GM21360 (cell line): ENCODE results near the gene CLN5.
A peak's percentile ranks its signal among the peaks of the same experiment; 100 is the strongest.

Experiments
- ATAC-seq: cut with Tn5 transposase; IDR thresholded peaks from one replicate; pipeline ENCODE4 v1.9.1; 2021; ENCODE audit warnings: mild to moderate bottlenecking, moderate library complexity; ENCODE audit not compliant: unreplicated experiment

Gene CLN5

DNA sequence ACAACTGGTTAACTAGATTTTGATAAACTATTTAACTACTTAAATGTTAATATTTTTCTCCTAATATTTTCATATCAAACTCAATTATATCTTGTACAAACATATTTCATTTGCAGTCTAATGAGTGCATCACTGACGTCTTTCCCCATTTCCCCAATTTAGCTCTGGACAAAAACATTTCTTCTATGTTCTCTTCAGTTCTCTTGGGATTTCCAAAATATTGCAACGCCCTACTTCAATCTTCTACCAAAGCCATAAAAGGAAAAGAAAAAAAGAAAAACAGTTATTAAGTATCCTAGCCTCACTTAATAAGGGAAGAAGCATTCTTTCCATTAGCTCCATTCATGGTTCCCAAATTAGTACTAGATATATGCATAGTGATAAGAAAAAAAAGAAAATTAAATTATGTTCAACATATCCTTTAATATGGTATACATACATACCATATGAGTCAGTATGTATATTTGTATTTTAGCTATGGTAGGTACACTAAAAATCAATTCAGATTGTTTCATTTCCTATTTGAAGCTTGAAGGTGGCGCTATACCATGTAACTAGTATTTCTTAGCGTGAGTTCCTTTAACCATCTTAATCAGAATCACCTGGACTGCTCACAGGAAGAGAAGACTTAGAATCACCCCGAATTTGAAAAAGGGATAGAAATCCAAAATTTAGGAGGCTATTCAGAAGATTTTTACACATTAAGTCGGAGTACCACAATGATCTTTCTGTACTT is 25.2 kb downstream of the CLN5 start:
- ATAC-seq: no peak

DNA sequence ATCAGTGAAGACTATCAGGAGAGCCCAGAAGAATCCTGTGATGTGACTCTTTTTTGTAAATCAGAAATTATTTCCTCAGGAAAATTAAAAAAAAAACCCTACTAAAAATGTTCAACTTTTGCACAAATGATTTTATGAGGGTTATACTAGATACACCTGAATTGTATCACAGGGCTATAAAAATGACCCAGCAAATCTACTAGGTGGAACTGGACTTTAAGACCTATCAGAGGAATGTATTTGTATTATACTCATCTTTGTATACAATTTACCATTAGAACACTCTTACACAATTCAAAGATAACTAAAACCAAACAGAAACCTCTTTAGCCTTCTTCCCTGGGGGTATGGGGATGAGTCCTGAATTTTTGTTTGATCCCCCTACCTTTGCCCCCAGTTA is 27.9 kb downstream of the CLN5 start:
- no peak for ATAC-seq

DNA sequence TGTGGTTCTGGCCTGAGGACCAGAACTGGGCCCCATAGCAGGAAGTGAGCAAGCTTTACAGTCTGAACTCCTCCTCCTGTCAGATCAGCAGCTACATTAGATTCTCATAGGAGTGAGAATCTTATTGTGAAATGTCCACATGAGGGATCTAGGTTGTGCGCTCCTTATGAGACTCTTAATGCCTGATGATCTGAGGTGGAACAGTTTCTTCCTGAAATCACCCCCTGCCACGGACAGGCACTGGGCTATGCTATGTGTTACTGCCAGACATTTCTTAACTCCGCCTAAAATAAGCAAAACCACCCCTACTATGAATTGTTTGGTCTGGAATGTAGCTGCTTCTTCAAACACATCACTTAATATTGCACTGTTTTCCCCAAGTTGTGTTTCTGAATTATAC is 30.5 kb downstream of the CLN5 start:
- no peak for ATAC-seq

DNA sequence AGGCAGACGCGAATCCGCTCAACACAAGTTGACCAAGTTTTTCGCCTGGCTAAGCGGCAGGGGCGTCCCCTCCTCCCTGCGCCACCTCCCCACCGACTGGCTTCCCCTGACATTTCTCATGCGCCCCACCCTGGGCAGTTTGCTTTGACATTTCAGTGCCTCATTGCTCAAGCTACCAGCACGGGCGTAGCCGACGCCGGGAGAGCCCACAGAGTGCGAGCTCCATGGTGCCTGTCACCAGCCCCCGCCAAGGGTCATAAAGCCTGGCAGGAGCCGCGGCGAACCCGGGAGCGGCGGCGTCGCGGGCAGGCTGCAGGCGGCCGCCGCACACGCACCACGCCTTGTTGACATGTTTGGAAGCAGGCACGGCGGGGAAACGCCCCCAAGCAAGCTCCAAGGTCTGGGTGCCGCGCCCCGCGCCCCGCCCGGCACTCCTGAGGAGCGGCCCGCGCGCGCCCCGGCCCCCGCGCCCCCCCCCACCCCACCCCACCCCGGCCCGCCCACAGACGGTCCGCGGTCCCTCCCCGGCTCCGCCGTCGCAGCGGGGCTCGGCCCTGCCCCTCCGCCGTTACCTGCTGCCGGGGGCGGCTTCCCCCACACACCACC is 34.5 kb downstream of the CLN5 start:
- ATAC-seq: peak; percentile 59

DNA sequence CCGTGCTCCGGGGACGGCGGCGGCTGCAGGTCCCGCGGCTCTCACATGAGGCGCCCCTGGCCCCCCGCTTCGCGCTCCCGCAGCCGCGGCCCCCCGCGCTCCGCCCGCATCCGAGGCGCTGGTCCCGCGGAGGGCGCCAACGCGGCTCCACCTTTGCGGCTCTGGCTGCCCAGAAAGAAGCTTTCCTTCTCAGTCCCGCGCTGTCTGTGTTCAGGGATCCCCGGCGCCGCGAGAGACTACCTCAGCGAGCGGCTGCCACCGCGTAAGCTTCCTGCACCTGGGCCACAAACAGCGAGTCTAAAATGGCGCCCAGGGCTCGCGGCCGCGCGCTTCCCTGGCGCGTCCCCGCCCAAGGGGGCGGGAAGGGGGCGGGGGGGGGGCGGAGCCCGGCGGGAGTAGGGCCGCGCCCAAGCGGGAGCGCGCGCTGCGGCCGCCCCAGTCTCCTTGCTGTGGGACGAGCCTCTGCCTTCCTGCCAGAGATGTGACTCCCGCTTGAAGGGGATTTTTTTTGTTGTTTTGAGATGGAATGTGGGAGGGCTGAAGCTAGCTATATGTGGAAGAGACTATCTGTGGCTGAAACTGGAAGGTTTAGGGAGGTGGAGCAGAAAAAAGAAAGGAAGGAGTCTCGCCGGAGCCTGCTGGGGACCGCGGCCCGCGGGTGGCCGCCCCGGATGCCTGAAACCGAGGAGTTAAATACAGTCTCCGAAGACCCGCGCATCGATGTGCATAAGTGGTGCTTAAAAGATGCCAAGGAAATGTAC is 35.2 kb downstream of the CLN5 start, which contains the start of gene FBXL3:
FBXL3 (minus strand) TSS at position 299 of the 761 bp plus-strand sequence. CDS start 5,299 bp downstream, outside the sequence.
- ATAC-seq: peak; percentile 50

DNA sequence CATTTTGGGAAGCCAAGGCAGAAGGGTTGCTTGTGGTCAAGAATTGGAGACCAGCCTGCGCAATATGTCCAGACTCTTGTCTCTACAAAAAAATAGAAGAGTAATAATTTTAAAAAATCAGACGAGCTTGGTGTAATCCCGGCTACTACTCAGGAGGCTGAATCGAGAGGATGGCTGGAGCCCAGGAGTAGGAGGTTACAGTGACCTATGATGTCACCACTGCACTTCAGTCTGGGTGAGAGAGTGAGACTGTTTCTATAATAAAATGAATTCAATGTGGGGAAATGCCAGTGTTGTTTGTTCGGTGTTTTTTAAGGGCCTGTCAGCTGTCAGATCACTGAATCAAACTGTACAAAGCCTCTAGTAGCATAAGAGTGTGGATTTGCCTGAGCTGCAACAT is 36.3 kb downstream of the CLN5 start:
- no peak for ATAC-seq

DNA sequence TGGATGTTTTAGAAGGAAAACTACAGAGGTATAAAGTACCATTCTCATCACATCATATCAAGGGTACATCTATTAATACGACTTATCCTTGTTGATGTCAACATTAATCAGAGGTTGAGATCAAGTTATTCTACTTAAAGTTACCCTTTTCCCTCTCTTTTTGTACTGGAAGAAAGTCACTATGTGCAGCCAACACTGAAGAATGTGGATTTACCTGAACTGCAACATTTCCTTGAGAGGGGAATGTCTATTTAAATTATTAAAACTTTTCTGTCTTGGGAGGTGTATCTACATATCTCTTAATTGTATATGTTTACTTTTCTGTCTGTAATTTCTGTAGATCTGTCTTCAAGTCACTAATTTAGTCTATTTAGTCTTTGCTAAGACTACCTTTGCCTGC is 37.6 kb downstream of the CLN5 start:
- no peak for ATAC-seq

DNA sequence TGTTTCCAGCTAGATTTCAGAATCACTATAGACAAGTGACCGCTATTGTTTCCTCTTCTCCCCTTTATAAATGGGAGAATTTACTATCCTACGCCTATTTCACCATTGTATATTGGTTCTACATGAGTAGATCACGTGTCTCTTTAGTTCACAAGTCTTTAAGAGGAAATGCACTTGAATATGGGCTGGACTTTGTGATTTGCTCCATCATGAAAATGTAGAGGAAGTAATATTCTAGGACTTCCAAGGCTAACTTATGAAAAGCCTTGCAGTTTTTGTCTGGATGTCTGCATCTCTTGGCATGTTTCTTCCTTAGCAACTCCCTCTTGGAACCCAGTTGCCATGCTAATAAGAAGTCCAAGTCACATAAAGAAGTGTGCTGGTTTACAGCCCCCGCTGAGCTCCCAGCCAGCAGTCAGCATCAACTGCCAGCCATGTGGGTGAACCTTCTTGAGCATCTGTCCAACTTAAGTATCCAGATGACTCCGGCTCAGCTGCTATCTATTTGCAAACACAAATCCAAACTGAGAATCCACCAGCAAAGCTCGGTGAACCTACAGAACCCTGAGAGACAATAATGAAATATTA is 39.9 kb downstream of the CLN5 start:
- no peak for ATAC-seq

DNA sequence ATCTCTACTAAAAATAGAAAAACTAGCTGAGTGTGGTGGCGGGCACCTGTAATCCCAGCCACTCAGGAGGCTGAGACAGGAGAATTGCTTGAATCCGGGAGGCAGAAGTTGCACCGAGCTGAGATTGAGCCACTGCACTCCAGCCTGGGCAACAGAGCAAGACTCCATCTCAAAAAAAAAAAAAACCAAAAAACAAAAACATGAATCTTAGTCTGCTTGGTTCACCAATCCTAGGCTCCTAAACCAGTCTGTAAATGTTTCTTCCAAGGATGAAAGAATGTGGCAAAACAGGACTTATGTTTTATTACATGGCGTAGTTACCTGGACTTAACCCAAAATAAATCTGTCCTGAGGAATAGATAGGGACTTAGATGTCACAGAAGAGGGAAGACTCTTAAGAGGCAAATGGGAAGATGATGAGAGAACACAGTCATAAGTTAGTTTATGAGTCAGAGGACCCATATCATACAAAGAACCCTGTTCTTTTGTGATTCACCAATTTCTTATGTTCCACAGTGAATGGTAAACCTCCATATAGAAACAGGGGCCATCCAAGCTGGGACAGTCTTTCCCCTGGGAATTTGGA is 41.9 kb downstream of the CLN5 start:
- ATAC-seq: no peak

DNA sequence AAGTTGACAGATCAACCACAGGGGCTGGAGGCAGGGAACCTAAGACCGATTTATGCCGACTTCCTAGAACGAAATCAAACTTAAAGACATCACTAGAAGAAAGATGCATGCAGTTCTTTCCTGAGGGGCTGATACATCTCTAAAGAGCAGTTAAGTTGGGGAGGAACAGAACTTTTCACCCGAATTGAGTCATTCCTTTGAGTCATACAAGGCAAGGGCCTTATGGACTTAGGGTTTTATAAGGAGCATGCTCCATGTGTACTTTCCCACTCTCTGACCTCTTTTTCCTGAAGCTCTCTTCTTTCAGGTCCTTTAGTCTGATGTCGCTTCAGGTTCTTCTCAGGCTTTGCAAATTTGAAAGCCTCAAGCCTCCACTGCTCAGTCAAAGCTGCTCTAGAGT is 43.0 kb downstream of the CLN5 start:
- ATAC-seq: no peak

DNA sequence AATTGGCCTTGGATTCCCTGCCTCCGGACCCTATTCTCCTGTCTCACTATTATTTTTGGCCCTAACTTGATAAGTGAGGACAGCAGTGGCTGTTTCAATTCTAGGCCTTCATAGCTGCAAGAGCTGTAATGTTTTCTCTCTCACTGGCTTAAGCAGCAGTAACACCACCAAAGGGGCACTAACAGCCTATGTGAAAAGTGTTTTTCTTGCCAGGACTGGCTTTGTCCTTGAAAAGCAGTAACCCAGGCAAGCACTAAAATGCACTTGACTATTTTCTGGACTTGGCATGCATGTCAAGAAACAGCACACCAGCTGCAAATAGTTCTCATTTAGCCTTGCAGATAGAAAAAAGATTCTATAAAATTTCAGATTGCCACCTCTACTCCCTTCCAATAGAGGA is 44.4 kb downstream of the CLN5 start:
- no peak for ATAC-seq

DNA sequence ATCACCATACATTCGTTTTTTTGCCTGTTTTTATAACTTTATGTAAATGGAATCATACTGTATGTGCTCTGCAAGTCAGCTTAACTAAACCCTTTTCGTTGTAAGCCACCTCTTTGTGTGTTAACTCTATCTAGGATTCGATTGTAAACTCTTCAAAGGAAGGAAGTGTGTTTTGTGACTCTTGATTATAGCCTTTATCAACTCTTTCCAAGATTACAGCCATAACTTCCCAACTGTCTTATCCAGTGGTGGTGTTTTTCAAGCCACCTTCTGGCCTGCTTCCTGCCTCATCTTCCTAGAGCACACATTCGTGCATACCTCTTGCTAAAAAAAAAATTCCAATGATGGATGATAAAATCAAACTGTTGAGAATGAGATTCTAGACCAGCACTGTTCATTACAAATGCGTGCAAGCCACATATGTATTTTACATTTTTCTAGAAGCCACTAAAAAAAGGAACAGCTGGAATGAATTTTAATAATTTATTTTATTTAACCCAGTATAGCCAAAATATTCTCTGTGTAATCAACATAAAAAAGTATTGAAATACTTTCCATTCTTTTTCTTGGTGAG is 47.1 kb downstream of the CLN5 start:
- no peak for ATAC-seq

DNA sequence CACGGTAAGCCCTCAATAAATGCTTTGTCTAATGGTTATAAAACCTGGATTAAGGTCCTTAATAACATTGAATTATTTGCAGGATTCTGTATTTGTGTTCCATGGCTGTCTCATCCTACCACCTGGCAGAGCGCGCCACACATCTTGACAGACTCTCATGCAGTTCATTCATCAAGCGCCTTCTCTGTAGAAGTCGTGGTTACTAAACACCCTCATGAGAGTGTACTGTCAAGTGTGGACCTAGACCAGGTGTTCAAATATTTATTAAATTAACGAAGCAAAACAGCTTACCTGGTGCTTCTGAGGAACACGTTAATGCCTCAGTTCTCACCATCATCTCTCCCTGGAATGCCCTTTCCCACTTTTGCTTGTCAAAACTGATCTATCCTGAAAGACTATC is 48.2 kb downstream of the CLN5 start:
- ATAC-seq: no peak

DNA sequence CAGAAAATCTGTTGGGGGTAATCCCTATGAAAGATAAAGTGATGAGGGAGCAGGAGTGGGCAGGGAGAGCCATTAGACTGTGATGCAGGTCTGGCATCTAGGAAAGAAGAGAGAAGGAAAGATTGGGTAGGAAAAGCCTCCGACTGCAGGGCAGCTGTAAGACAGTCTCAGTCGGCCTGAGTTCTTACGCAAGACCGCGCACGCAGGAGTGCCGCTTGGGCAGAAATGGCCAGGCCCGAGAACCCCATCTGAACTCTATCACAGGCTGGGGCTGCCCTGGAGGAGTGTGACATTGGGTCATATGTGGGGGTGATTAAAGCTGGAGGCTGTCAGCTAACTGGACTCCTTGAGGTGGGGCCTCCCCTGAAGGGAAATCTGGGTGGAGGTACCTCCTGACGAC is 49.0 kb downstream of the CLN5 start:
- ATAC-seq: no peak

DNA sequence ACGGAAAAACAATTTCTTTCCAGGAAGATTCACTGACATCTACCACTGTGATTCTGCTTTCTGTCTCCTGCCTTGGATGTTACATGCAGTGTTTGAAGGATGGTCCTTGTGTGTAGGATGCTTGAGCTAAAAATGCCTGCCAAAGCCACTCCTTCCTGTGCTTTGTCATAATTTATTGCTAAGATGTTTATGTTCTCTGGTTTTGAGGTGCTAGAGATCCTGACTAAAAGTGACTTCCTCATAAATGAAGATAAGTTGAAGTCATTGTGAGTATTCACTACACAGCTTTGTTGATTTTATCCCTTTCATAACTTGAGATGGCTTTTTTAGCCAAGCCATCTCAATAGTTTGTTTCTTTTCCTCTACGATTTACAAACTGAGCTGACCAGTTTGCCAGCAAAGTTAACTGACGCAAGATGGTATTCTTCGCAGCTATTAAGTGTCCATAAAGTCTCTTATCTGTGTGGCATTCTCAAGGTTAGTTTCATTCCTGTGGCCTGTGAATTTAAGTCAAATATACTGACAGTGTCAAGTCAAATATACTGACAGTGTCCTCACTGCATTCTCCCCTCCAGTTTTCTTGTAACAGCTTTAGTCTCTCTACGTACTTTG is 50.8 kb downstream of the CLN5 start:
- no peak for ATAC-seq

DNA sequence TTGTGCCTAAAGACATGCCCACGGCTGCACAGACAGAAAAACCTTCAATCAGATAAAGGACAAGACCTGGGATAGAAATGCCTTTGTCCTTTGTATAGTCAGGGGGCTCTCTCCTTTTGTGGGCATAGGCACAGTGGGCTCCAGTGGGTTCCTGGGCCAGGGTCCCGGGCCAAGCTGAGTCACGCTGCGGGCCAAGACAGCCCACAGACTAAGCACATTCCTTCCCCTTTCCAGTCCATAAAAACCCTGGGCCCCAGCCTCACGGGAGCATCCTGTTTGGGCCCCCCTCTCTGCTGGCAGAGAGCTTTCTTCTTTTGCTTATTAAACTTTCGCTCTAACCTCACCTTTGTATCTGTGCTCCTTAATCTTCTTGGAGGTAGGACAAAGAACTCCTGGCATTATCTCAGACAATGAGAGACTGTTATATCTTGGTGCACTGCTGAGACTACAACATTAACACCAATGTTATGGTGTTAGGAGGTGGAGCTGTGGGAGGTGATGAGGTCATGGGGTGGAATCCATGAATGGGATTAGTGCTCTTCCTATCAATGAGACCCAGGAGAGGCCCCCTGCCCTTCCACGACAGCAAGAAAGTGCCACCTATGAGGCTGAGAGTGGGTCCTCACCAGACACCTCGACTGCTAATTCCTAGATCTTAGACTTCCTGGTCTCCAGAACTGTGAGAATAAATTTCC is 55.9 kb downstream of the CLN5 start:
- no peak for ATAC-seq

DNA sequence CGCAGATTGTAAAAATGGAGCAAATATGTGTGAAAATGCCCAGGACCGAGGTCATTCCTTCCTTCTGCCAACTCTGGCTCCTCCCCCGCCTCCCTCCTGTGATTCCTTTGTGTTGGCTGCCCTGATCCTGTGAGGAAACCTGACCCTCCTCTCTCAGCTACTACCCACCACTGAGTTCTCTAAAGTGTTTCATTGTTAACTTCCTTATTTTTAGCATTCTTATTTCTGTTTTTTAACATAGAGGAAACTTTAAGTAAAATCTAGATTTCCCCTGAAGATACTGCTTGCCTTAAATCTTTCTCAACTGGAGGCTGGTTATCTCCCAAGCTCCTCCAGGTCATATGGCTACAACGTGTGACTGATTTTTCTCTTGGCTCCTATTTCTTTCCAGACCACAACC is 56.8 kb downstream of the CLN5 start:
- ATAC-seq: no peak

DNA sequence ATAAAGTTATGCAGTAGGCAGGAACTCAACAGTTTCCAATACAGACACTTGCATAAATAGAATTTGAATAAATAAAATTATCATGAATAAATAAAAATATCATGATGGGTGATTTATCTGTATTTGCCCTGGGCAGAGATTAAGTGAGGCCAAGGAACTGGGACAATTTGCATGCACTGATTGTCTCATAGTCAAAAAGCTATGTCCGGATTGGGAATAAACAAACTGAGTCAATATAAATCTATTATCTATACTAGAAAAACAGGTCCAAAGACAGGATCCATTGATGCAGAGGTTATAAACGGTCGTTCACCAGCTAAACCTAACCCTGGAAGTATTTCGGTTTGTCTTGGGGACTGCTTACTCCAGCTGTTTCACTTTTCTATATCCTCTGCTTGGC is 61.3 kb downstream of the CLN5 start:
- no peak for ATAC-seq
